Measurements from ENCODE around the gene SLC9A3.

The SLC9A3 gene

GRCh38 chr5:423233-423565 lies 101.0 kb downstream of the SLC9A3 start:
- no peak for TF ChIP-seq CTCF (IDR thresholded peaks at IDR 0.05; ENCODE audit: insufficient read depth, low read length, missing control alignments)
- CTCF ChIA-PET: no interaction called here
- DNase-seq (ENCODE audit: low read depth, low spot score): no peak
- POLR2A ChIA-PET: no interaction called here
- no peak overlapping the region for H3K4me3 ChIP-seq (ENCODE audit: low read depth, low read length)

- H3K4me3 ChIP-seq (ENCODE audit: low read depth, low read length): no peak overlapping the region
- POLR2A ChIA-PET: no interaction called here
- TF ChIP-seq CTCF (IDR thresholded peaks at IDR 0.05; ENCODE audit: insufficient read depth, low read length, missing control alignments): no peak
- CTCF ChIA-PET: no interaction called here
- no peak for DNase-seq (ENCODE audit: low read depth, low spot score)
These were observed 101.7 kb downstream of the SLC9A3 start for GRCh38 chr5:422323-423232.

- TF ChIP-seq CTCF (IDR thresholded peaks at IDR 0.05; ENCODE audit: insufficient read depth, low read length, missing control alignments): no peak
- H3K4me3 ChIP-seq (ENCODE audit: low read depth, low read length): no peak overlapping the region
- ChIA-PET POLR2A (no interaction called here), CTCF (no interaction called here)
- DNase-seq (ENCODE audit: low read depth, low spot score): no peak
These were observed 102.3 kb downstream of the SLC9A3 start for GRCh38 chr5:421901-422300.

GRCh38 chr5:421287-421880 lies 102.9 kb downstream of the SLC9A3 start:
- DNase-seq (ENCODE audit: low read depth, low spot score): no peak
- ChIA-PET POLR2A (no interaction called here), CTCF (no interaction called here)
- TF ChIP-seq CTCF (IDR thresholded peaks at IDR 0.05; ENCODE audit: insufficient read depth, low read length, missing control alignments): no peak
- no peak overlapping the region for H3K4me3 ChIP-seq (ENCODE audit: low read depth, low read length)

GRCh38 chr5:420632-421286 lies 103.5 kb downstream of the SLC9A3 start:
- ChIA-PET CTCF (interaction anchor here (0.7 to 0.9 kb wide), 2 partner anchors 14 to 103 kb away, joined by 3 to 4 read pairs; no protein-coding TSS in a partner anchor), POLR2A (no interaction called here)
- TF ChIP-seq CTCF (IDR thresholded peaks at IDR 0.05; ENCODE audit: insufficient read depth, low read length, missing control alignments): no peak
- DNase-seq (ENCODE audit: low read depth, low spot score): no peak
- H3K4me3 ChIP-seq (ENCODE audit: low read depth, low read length): no peak overlapping the region
